OCI-LY3 (cell line): ENCODE measurements around the gene PHC3.

Experiments
- EZH2phosphoT487 ChIP-seq: fragments of 200-600 bp; shearing (Covaris generic); IDR thresholded peaks from 2 replicates; pipeline ENCODE4 v1.6.1; 2018; ENCODE audit warnings: antibody characterized with exemption, mixed run types, low read depth
- TF ChIP-seq, protein P1 (sequence below): fragments of 200-600, 300-600 bp; sonication (generic); IDR thresholded peaks from 2 replicates; pipeline ENCODE4 v1.5.1; 2014; ENCODE audit warnings: antibody characterized with exemption, low read length, low read depth

DNA sequence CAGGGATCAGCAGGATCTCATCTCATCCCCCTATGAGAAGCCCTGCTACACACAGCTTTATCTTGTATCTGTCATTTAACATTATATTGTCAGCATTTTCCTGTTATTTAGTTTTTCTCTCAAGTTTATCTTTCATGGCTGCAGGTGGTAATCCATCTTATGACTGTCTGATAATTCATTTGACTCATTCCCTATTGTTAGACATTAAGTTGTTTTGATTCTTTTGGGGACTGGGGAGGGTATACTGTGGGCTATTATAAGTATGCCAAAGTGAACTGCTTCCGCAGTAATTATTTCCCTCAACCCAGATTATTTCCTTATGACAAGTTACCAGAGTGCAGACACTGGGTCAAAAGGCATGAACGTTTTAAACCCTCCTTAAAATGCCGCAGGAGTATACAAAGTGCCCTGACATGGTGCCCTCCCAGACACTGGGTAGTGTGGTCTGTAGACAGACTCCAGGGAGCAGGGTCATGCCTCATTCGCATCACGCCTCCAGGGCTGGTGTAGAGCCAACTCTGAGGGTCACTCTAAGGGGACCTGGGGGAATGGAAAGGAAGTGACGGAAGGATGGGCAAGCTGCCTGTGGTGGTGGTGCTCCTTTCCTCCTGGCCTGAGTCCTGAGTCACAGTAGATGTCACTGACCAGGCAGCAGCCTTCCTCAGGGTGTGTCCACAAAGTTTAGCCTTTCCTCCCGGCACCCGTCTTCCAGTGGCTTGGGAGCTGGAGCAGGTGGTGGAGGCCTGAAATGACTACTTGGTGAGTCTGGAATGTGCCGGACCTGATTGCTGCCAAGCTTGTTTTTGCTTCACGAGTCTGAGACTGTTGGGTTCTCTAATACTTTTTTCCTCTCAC is 132.2 kb downstream of the PHC3 start:
- TF ChIP-seq, protein P1, sequence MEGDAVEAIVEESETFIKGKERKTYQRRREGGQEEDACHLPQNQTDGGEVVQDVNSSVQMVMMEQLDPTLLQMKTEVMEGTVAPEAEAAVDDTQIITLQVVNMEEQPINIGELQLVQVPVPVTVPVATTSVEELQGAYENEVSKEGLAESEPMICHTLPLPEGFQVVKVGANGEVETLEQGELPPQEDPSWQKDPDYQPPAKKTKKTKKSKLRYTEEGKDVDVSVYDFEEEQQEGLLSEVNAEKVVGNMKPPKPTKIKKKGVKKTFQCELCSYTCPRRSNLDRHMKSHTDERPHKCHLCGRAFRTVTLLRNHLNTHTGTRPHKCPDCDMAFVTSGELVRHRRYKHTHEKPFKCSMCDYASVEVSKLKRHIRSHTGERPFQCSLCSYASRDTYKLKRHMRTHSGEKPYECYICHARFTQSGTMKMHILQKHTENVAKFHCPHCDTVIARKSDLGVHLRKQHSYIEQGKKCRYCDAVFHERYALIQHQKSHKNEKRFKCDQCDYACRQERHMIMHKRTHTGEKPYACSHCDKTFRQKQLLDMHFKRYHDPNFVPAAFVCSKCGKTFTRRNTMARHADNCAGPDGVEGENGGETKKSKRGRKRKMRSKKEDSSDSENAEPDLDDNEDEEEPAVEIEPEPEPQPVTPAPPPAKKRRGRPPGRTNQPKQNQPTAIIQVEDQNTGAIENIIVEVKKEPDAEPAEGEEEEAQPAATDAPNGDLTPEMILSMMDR: no peak
- TF ChIP-seq EZH2phosphoT487: no peak
